IPS-11a (cell line): Measurements from ENCODE around the gene C12orf75.
"Not testable (repeated sequence)": the region's sequence is repeated elsewhere in the genome, so short reads cannot be mapped to it uniquely, and the experiment has no call there.

Experiments
- H3K4me3 ChIP-seq: one replicate; pipeline ENCODE4 v1.5.1; 2013; ENCODE audit warnings: low read depth, low read length, control low read depth

C12orf75 gene

GRCh38 chr12:105334582-105334981, 4.1 kb downstream of the C12orf75 start:
- no peak overlapping the region for H3K4me3 ChIP-seq

DNA sequence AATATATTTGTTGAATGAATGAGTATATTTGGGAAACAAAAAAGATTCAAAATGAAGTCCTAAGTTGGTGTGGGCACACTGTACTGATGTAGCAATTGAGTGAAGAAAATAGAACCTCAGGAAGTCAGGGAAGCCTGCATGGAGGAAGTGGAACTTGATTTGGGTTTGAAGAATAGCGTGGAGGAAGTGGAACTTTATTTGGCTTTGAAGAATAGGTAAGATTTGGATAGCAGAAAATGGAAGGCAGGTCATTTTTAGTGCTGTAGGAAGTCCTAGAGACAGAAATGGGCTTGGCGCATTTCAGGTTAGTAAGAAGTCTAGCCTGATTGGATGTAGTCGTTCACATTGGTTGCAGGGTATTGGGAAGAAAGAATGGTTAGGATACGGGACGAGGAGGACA, 5.4 kb downstream of the C12orf75 start:
- H3K4me3 ChIP-seq, result no peak overlapping the region

DNA sequence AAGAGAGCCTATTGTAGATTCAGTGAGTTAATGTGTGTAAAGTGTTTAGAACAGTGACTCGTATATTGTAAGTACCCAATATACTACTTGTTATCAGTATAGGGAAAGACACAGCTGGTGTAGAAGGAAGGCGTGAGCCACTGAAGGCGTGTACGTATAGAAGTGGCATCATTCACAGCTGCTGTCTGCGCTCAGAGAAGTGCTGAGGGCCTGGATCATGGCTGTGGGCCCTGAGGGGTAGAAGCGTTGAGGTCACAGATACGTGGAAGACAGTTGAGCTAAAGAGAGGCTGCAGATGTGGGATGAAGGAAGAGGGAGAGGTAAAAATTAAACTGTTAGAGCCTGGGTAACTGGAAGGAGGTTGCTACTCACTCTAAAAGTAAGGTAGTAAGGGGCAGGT, 5.9 kb downstream of the C12orf75 start:
- H3K4me3 ChIP-seq, result no peak overlapping the region

- no peak overlapping the region for H3K4me3 ChIP-seq
Observed at GRCh38 chr12:105337391-105337790, 6.9 kb downstream of the C12orf75 start.

GRCh38 chr12:105338966-105339365, 8.5 kb downstream of the C12orf75 start:
- H3K4me3 ChIP-seq, result no peak overlapping the region

GRCh38 chr12:105341010-105341409, 10.5 kb downstream of the C12orf75 start:
- H3K4me3 ChIP-seq, result no peak overlapping the region

DNA sequence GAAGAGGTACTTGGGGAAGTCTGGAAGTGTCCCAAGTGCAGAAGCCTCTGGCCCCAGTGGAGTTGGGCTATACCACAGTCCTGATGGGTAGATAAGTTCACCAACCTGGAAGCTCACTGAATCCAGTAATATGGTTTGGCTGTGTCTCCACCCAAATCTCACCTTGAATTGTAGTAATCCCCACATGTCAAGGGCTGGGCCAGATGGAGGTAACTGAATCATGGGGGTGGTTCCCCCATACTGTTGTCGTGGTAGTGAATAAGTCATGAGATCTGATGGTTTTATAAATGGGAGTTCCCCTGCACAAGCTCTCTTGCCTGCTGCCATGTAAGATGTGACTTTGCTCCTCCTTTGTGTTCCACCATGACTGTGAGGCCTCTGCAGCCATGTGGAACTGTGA, 11.1 kb downstream of the C12orf75 start:
- not testable (repeated sequence) for H3K4me3 ChIP-seq

DNA sequence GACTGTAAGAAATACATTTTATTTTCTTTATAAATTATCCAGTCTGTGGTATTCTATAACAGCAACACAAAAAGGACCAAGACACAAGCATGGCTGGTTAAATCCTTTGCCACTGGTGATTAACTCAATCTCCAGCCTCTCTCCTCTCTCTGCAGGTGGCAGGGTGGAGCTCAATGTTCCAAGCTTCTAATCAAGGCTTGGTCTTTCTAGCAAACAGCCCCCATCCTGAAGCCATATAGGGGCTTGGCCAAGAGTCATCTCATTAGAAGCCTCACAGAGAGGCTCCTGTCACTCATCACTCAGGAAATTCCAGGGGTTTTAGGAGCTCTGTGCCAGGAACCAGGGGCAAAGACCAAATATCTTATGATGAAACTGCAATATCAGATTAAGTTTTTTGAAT, 12.0 kb downstream of the C12orf75 start:
- H3K4me3 ChIP-seq, result no peak overlapping the region

DNA sequence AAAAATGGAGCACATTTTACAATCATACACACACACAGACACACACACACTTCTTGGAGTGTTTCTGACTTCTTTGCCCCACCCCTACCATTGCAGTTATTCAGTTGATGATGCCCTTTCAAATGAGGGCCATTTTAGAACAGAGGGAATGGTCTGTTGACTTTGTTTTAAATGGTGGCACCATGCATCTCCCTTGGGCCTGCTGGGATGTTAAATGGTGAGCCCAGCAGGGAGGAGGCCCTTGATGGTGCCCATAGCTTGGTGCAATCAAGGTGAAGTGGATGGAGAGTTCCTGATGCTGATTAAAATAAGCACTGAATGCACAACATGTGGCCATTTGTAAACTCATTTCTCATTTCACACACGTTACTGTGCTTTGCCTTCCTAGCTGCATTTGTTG, 13.3 kb downstream of the C12orf75 start:
- H3K4me3 ChIP-seq, result no peak overlapping the region

- no peak overlapping the region for H3K4me3 ChIP-seq
Observed at GRCh38 chr12:105347499-105347898, 17.0 kb downstream of the C12orf75 start.

- no peak overlapping the region for H3K4me3 ChIP-seq
Observed at GRCh38 chr12:105348142-105348541, 17.7 kb downstream of the C12orf75 start.

DNA sequence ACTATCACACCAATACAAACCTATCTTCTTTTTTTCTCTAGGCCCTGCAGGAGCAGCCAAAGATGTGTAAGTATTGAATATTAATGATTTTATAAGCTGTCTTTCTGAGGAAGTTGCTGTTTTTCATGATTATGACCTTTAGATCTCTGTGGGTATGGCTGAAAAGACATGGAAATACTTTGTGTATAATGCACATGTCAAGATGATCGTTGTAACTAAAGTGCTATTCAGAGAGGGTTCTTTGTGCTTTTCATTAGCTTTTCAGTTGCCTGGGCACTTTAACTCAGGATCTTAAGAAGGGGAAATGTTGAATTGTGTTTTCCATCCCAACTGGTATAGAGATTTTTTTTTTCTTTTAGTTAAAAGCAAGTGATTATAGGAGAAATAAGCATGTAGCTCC, 18.1 kb downstream of the C12orf75 start:
- no peak overlapping the region for H3K4me3 ChIP-seq

- H3K4me3 ChIP-seq, result no peak overlapping the region
Observed at GRCh38 chr12:105349138-105349537, 18.6 kb downstream of the C12orf75 start.

- H3K4me3 ChIP-seq, result no peak overlapping the region
Observed at GRCh38 chr12:105351523-105351922, 21.0 kb downstream of the C12orf75 start.

DNA sequence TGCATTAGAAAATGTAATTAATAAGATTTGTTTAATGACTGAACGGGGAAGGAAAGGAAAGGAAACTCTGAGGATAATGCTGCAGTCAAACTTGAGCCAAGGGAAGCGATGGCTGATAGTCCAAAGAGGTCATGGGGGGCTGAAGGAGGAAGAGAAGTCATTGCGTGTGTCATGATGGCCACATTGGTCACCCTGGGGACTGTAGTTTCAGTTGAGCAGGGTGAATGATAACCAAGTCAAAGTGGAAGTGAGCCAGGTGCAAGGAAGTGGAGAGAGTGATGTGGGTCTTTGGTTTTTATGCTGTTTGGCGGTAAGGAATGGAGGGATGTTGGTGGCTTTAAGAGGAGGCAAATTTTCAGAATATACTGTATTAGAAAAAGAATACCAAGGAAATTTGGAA, 21.6 kb downstream of the C12orf75 start:
- no peak overlapping the region for H3K4me3 ChIP-seq

GRCh38 chr12:105352940-105353635, 22.6 kb downstream of the C12orf75 start:
- H3K4me3 ChIP-seq, result no peak overlapping the region

DNA sequence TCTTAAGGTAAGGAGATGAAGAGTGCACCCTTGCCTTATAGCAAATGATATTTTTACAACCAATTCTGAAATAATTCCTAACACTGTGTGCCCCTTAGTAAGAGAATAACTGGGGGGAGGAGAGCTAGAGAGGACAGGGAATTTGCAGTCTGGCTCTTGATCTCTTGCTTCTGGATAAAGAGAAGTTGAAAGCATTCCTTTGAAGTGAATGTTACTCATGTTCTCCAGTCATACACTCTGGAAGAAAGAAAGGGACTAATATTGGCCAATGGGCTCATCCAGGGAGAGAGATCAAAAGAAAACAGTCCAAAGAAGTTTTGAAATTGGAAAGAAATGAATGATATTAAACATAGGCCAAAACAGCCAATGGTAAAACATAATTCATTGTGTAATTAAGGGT, 25.3 kb downstream of the C12orf75 start:
- H3K4me3 ChIP-seq, result no peak overlapping the region

GRCh38 chr12:105357162-105357691, 26.7 kb downstream of the C12orf75 start:
- H3K4me3 ChIP-seq, result no peak overlapping the region

DNA sequence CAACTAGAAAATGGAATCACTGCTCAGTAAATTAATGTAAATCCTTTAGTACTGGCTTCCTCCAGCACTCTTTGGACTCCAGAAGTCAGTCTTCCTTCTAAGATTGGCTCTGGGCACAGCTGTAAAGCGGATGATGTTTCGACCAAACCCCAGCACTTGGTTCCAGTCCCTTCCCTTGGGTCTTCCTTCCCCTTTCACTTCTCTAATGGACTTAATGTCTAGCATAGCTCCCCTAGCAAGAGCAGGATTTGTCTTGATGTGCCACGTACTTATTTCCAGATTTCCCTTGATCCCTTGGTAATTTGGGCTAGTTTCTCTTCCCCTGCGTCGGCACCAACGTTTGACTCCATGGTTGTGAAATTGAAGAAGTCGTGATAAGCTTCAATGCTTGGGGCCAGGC, 28.3 kb downstream of the C12orf75 start:
- no peak overlapping the region for H3K4me3 ChIP-seq

DNA sequence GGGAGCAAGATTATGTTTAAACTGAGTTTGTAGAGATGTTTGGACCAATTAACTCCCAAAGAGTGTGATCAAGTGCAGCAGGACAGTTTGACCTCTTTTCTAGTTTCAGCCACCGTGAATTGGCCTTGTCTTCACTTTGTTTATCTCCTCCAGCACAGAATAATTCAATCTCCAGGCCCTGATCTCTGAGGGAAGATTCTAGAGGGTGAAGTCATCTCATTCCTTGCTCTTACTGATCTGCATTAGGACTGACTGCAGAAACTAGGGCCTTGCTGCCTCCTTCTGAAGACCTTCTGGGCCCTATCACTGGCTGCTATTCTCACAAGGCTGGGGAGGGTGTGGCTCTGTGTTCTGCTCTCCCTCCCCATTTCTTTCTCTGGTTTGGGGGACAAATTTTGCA, 29.4 kb downstream of the C12orf75 start:
- no peak overlapping the region for H3K4me3 ChIP-seq

GRCh38 chr12:105363890-105364289, 33.4 kb downstream of the C12orf75 start:
- H3K4me3 ChIP-seq, result no peak overlapping the region

- H3K4me3 ChIP-seq, result no peak overlapping the region
Observed at GRCh38 chr12:105365231-105365630, 34.7 kb downstream of the C12orf75 start.

DNA sequence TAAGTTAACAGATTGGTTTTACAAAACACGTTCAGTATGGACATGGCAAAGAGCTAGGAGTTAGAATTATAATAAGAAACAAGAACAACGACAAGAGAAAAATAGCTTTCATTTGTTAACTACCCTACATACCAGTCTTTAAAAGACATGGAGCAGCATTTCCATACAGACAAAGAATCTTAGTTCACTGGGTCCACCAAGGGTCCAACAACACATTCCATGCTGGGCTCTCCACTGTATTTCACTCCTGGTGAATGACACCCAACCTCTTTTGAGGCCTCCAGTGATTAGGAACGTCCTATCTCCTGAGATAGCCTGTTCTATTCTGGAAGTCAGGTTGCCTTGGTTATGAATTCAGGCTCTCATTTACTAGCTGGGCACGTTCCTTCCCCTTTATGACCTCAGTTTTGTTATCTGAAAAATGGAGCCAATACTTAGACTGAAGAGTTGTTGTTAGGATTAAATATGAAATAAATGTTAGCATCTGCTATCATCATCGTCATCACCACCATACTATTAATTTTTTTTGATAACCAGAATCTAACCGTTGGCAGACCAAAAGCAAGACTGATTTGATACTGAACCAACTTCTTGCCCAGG, 37.7 kb downstream of the C12orf75 start:
- H3K4me3 ChIP-seq, result no peak overlapping the region
